OCI-LY3 (cell line): ENCODE measurements around the gene TBC1D5.

ENCODE experiments used
- H2AFZ ChIP-seq: fragments of 200-600, 300-600 bp; shearing (Covaris generic); 2 replicates; pipeline ENCODE4 v1.6.0; 2014; ENCODE audit warnings: antibody characterized with exemption, low read depth, low read length
- H3K27ac ChIP-seq: fragments of 200-600, 300-600 bp; sonication (generic); 2 replicates; pipeline ENCODE4 v1.5.1; 2014; ENCODE audit warnings: mild to moderate bottlenecking, low read length, moderate library complexity, mixed read lengths
- H3K27me3 ChIP-seq: fragments of 200-600, 300-600 bp; sonication (generic); 2 replicates; pipeline ENCODE4 v1.6.1; 2014; ENCODE audit warnings: low read depth, low read length, mixed read lengths
- H3K36me3 ChIP-seq: fragments of 200-600, 300-600 bp; sonication (generic); replicated peaks from 2 replicates; pipeline ENCODE3; 2014; ENCODE audit warnings: low read depth, low read length, mixed read lengths
- H3K4me1 ChIP-seq: fragments of 300-600, 200-600 bp; sonication (generic); 2 replicates; pipeline ENCODE4 v1.6.1; 2014; ENCODE audit warnings: low read length, mixed read lengths
- H3K4me2 ChIP-seq: fragments of 200-600, 300-600 bp; sonication (generic); 2 replicates; pipeline ENCODE4 v1.6.1; 2014; ENCODE audit warnings: low read length, mixed read lengths
- H3K4me3 ChIP-seq: fragments of 300-600, 200-600 bp; sonication (generic); 2 replicates; pipeline ENCODE4 v1.5.1; 2014; ENCODE audit warnings: antibody characterized with exemption, mild to moderate bottlenecking, low read length, moderate library complexity
- H3K79me2 ChIP-seq: fragments of 300-600, 200-600 bp; shearing (Covaris generic); 2 replicates; pipeline ENCODE4 v1.6.1; 2014; ENCODE audit warnings: mild to moderate bottlenecking, low read length, mixed read lengths
- H3K9ac ChIP-seq: fragments of 300-600, 200-600 bp; shearing (Covaris generic); 2 replicates; pipeline ENCODE4 v1.6.0; 2014; ENCODE audit warnings: mild to moderate bottlenecking, low read length, moderate library complexity
- H3K9me3 ChIP-seq: fragments of 200-600, 300-600 bp; shearing (Covaris generic); 2 replicates; pipeline ENCODE4 v1.6.1; 2014; ENCODE audit warnings: low read length, mixed read lengths; ENCODE audit not compliant: insufficient read depth
- H4K20me1 ChIP-seq: fragments of 200-600, 300-600 bp; sonication (generic); 2 replicates; pipeline ENCODE4 v1.6.1; 2016; ENCODE audit warnings: low read length, mixed read lengths; ENCODE audit not compliant: insufficient read depth
- CTCF ChIP-seq: fragments of 200-600, 300-600 bp; sonication (generic); IDR thresholded peaks from 2 replicates; pipeline ENCODE4 v1.5.1; 2014; ENCODE audit warnings: antibody characterized with exemption, low read length, low read depth
- EZH2phosphoT487 ChIP-seq: fragments of 200-600 bp; shearing (Covaris generic); IDR thresholded peaks from 2 replicates; pipeline ENCODE4 v1.6.1; 2018; ENCODE audit warnings: antibody characterized with exemption, mixed run types, low read depth

Gene TBC1D5

DNA sequence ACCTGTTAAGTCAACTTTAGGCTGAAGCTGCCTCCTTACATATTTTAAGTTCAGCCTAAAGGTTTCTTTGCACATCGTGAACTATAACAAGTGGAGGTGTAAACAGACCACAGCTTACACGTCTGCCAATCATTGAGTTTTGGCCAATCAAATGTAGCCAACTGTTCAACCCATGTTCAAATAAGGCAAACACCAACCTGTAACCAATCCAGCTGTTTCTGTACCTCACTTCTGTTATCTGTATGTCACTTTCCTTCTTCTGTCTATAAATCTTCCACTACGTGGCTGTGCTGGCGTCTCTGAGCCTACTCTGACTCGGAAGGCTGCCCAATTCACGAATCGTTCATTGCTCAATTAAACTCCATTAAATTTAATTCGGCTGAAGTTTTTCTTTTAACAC is 356.0 kb downstream of the TBC1D5 start:
- no peak overlapping the region for H3K4me2 ChIP-seq
- H3K27ac ChIP-seq = no peak overlapping the region
- H3K9ac ChIP-seq = no peak overlapping the region
- no peaks in the 10 kb centered on the region for H3K79me2 ChIP-seq
- H2AFZ ChIP-seq = no peak overlapping the region
- H3K4me1 ChIP-seq = no peaks in the 10 kb centered on the region
- H4K20me1 ChIP-seq = no peaks in the 10 kb centered on the region
- peaks cover 2% of the 10 kb centered on the region for H3K36me3 ChIP-seq
- no peak for TF ChIP-seq CTCF
- H3K27me3 ChIP-seq = no peaks in the 10 kb centered on the region
- no peak overlapping the region for H3K4me3 ChIP-seq
- H3K9me3 ChIP-seq = no peaks in the 10 kb centered on the region

- no peak overlapping the region for H3K4me2 ChIP-seq
- no peak overlapping the region for H3K4me3 ChIP-seq
- no peaks in the 10 kb centered on the region for H3K27me3 ChIP-seq
- no peaks in the 10 kb centered on the region for H3K36me3 ChIP-seq
- H2AFZ ChIP-seq = no peak overlapping the region
- H3K4me1 ChIP-seq = no peaks in the 10 kb centered on the region
- H4K20me1 ChIP-seq = no peaks in the 10 kb centered on the region
- no peak for TF ChIP-seq EZH2phosphoT487
- no peaks in the 10 kb centered on the region for H3K79me2 ChIP-seq
- H3K9me3 ChIP-seq = no peaks in the 10 kb centered on the region
- H3K9ac ChIP-seq = no peak overlapping the region
- no peak overlapping the region for H3K27ac ChIP-seq
Observed at GRCh38 chr3:17384567-17385296, 357.7 kb downstream of the TBC1D5 start.

DNA sequence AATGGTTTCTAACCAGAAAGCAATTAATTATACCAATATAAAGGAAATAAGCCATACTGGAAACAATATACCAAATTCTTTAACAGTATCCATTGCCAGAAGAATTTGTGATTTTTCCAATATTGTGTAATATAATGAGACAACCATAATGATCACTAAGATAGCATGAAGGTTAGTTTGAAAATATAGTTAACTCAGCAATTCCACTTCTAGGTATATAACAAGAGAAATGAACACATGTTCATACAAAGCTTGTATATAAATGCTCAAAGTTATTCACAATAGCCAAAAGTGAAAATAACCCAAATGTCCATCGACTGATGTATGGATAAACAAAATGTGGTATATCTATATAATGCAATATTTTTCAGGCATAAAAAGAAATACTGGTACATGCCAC is 369.1 kb downstream of the TBC1D5 start:
- no peaks in the 10 kb centered on the region for H4K20me1 ChIP-seq
- no peak overlapping the region for H3K27ac ChIP-seq
- no peaks in the 10 kb centered on the region for H3K27me3 ChIP-seq
- H3K9me3 ChIP-seq = no peaks in the 10 kb centered on the region
- H3K79me2 ChIP-seq = no peaks in the 10 kb centered on the region
- no peak for TF ChIP-seq EZH2phosphoT487
- no peak for TF ChIP-seq CTCF
- H3K4me2 ChIP-seq = no peak overlapping the region
- no peaks in the 10 kb centered on the region for H3K4me1 ChIP-seq
- H3K36me3 ChIP-seq = peaks cover 6% of the 10 kb centered on the region
- no peak overlapping the region for H3K9ac ChIP-seq
- H3K4me3 ChIP-seq = no peak overlapping the region
- no peak overlapping the region for H2AFZ ChIP-seq

GRCh38 chr3:17372362-17373210 is 369.8 kb downstream of the TBC1D5 start:
- H3K79me2 ChIP-seq = no peaks in the 10 kb centered on the region
- H3K9me3 ChIP-seq = no peaks in the 10 kb centered on the region
- TF ChIP-seq CTCF (no peak), EZH2phosphoT487 (no peak)
- no peaks in the 10 kb centered on the region for H4K20me1 ChIP-seq
- no peak overlapping the region for H3K4me2 ChIP-seq
- H3K4me3 ChIP-seq = no peak overlapping the region
- no peak overlapping the region for H2AFZ ChIP-seq
- H3K36me3 ChIP-seq = peaks cover 6% of the 10 kb centered on the region
- no peaks in the 10 kb centered on the region for H3K27me3 ChIP-seq
- H3K9ac ChIP-seq = no peak overlapping the region
- no peaks in the 10 kb centered on the region for H3K4me1 ChIP-seq
- no peak overlapping the region for H3K27ac ChIP-seq
